ENCODE data around the gene ARHGAP20. TPM values are rescaled to one million over a fixed set of nuclear protein-coding genes. Genes with fewer than 3 reads are reported as not detected.
"Not testable (repeated sequence)": the region's sequence is repeated elsewhere in the genome, so short reads cannot be mapped to it uniquely, and the experiment has no call there.

Gene ARHGAP20
- total RNA-seq, 2 experiments from 2014 or later: not detected

DNA sequence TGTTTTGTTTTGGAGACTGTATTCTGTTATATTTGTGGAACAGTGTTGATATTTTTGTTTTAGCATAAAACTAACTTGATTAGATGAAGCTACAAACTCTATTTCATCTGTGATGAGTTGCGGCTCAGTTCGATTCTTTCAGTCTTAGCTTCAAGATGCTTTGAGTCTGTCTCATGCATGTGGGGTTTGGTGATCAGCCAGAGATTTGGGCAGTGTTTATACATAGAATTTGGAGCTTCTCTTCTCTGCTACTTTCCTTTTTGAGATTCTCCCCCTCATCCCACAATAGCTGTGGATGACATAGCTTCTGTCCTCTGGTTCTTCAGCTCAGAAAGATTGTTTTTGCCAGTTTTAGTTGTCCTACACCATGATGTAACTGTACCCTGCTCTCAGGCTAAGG, 90.4 kb downstream of the ARHGAP20 start:
- H3K27ac Mint-ChIP-seq: no peak overlapping the region
- no peaks in the 10 kb centered on the region for H3K9me3 Mint-ChIP-seq
- ChIA-PET POLR2A (no interaction called here), CTCF (no interaction called here)
- no peaks in the 10 kb centered on the region for H3K27me3 Mint-ChIP-seq
- no peak overlapping the region for H3K4me3 Mint-ChIP-seq
- H3K36me3 Mint-ChIP-seq (ENCODE audit: low read depth): no peaks in the 10 kb centered on the region
- no peaks in the 10 kb centered on the region for H3K4me1 Mint-ChIP-seq
- no peak for DNase-seq

DNA sequence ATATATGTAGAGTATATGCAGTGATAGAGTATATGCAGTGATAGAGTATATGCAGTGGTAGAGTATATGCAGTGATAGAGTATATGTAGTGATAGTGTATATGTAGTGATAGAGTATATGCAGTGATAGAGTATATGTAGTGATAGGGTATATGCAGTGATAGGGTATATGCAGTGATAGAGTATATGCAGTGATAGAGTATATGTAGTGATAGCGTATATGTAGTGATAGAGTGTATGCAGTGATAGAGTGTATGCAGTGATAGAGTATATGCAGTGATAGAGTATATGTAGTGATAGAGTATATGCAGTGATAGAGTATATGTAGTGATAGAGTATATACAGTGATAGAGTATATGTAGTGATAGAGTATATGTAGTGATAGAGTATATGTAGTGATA, 92.9 kb downstream of the ARHGAP20 start:
- H3K4me3 Mint-ChIP-seq; H3K9me3 Mint-ChIP-seq; H3K4me1 Mint-ChIP-seq; H3K36me3 Mint-ChIP-seq (ENCODE audit: low read depth); POLR2A ChIA-PET; H3K27me3 Mint-ChIP-seq; DNase-seq; H3K27ac Mint-ChIP-seq: not testable (repeated sequence)
- CTCF ChIA-PET: interaction anchor here (0.7 kb wide), 1 partner anchor 1053 kb away, joined by 3 read pairs; no protein-coding TSS in a partner anchor

DNA sequence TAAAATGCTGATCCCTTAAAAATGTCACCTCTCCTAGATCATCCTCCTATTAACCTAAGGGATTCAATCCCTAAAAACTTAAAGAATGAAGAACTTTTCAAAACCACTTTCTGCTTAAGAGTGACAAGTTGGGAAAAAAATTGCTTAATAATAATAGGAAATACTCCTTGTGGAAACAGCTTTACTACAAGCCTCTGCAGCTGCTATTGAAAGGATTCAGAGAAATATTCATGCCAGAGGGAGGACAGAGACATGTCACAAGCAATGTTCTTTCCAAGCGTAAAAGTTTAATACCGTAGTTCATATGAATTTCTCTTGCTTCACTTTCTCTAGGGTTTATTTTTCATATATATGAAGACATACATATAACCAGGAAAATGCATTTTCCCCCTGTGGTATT, 98.2 kb downstream of the ARHGAP20 start:
- H3K36me3 Mint-ChIP-seq (ENCODE audit: low read depth): no peaks in the 10 kb centered on the region
- no peaks in the 10 kb centered on the region for H3K4me1 Mint-ChIP-seq
- H3K4me3 Mint-ChIP-seq: no peak overlapping the region
- POLR2A ChIA-PET: no interaction called here
- no peak for DNase-seq
- CTCF ChIA-PET: no interaction called here
- H3K27ac Mint-ChIP-seq: no peak overlapping the region
- no peaks in the 10 kb centered on the region for H3K9me3 Mint-ChIP-seq
- H3K27me3 Mint-ChIP-seq: peaks cover 6% of the 10 kb centered on the region

DNA sequence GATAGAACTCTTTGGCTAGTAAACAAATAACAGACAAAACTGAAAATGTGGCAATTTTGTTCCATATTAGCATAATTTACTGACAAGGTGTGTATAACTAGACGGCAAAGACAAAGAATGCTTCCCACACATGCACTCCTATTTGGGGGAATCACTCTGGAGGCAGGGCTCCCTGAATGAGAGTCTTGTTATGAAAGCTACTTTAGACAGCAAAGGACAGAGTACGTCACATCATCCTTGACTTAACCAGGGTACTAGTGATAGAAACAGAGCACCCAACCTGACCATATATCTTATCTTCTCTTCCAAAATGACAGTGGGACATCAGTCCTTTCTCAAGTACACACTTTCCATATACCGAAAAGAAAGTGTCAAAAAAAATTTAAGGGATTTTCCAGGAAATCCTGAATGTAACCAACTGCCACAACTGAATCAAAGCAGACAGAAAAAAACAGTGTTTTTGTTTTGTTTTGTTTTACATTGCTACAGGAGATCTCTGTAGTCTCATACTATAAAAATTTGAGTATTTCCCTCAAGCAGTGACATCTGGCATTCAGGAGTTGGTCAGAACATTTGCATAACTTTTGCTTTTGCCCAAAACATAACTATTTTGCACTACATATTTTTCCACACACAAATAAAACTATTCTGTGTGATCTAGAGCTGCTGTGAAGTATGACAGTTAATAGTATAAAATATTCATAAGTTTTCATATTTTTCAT, 98.9 kb downstream of the ARHGAP20 start:
- Mint-ChIP-seq H3K9me3 (no peaks in the 10 kb centered on the region), H3K4me3 (no peak overlapping the region), H3K4me1 (no peaks in the 10 kb centered on the region), H3K36me3 (ENCODE audit: low read depth) (no peaks in the 10 kb centered on the region), H3K27ac (no peak overlapping the region), H3K27me3 (peaks cover 6% of the 10 kb centered on the region)
- CTCF ChIA-PET: no interaction called here
- POLR2A ChIA-PET: no interaction called here
- no peak for DNase-seq

DNA sequence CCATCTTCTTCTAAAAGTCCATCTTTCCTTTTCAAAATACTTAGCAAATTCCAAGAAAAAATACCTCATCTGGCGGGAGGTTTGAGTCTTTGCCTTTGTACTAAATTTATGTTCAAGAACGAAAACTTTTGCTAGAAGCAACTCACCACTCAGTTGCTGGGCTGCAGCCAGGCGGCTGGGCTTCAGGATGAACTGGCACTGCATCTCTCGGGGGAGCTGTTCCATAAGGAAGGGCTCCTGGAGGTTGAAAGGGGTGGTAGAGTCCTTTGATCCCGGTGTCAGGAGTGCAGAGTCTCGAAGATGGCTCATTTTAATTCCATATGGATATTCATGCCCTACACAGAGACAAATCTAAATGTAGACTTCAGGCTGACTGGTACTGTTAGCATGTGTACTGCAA, 105.8 kb downstream of the ARHGAP20 start:
- H3K27ac Mint-ChIP-seq: no peak overlapping the region
- no peaks in the 10 kb centered on the region for H3K9me3 Mint-ChIP-seq
- peaks cover 17% of the 10 kb centered on the region for H3K27me3 Mint-ChIP-seq
- no peak overlapping the region for H3K4me3 Mint-ChIP-seq
- DNase-seq: no peak
- POLR2A ChIA-PET: no interaction called here
- no peaks in the 10 kb centered on the region for H3K4me1 Mint-ChIP-seq
- no peaks in the 10 kb centered on the region for H3K36me3 Mint-ChIP-seq (ENCODE audit: low read depth)
- CTCF ChIA-PET: no interaction called here

DNA sequence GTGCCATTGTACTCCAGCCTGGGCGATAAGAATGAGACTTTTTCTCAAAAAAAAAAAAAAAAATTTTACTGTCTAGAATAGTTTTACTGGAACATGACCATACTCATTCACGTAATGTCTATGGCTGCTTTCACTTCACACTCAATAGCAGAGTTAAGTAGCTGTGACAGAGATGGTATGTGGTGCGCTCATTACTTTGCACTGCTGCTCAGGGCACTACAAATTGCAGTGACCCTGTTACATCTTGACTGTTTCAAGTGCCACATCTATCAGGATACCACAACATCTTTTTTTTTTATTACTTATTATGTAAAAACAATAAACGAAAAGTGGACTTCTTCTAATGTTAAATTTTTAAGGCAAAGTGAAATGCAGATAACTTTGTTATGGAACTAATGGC, 110.3 kb downstream of the ARHGAP20 start:
- ChIA-PET POLR2A (no interaction called here), CTCF (interaction anchor here (0.6 to 0.7 kb wide), 3 partner anchors 46 to 221 kb away, joined by 3 to 4 read pairs (median 3); no protein-coding TSS in a partner anchor)
- Mint-ChIP-seq H3K27ac (no peak overlapping the region), H3K9me3 (no peaks in the 10 kb centered on the region), H3K4me3 (no peak overlapping the region), H3K36me3 (ENCODE audit: low read depth) (no peaks in the 10 kb centered on the region), H3K4me1 (no peaks in the 10 kb centered on the region), H3K27me3 (peaks cover 9% of the 10 kb centered on the region)
- DNase-seq: no peak

DNA sequence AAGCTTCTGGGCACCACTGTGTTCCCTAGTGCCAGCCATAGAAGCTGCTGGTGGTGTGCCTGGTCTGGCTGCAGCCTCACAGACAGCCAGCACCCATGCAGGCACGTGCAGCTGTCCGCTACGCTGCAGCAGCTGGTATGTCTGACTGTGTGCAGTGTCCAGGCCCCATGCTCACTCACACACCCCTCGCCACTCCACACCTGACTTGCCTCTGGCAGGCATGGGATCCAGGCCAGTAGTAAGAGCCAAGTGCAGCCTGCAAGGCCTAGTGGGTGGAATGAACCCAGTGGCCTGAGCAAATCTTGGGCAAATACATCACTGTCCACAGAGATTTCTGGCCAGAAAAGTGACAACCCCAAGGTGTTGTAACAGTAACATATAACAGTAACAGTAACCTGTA, 111.9 kb downstream of the ARHGAP20 start:
- DNase-seq: no peak
- POLR2A ChIA-PET: no interaction called here
- H3K27me3 Mint-ChIP-seq: peaks cover 4% of the 10 kb centered on the region
- H3K4me1 Mint-ChIP-seq: no peaks in the 10 kb centered on the region
- H3K27ac Mint-ChIP-seq: no peak overlapping the region
- CTCF ChIA-PET: no interaction called here
- H3K36me3 Mint-ChIP-seq (ENCODE audit: low read depth): no peaks in the 10 kb centered on the region
- H3K9me3 Mint-ChIP-seq: no peaks in the 10 kb centered on the region
- no peak overlapping the region for H3K4me3 Mint-ChIP-seq

DNA sequence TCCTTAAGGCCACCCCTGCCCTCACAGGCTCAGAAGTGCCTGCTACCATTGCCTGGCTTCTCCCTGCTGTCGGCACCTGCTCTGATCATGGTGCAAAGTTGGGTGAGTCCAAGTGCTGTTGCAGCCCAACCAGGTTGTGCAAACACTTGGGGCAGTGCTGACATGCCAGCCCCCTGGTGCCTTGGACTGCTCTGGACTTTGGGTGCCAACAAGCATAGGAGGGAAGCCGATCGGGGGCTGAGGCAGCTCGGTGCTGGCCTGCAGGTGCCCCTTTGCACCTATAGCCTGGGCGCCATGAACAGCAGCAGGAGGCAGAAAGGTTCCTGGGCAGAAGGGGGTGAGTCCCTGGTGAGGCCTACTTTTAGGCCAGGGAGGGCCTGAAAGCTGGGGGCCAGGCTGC, 113.0 kb downstream of the ARHGAP20 start:
- no peak for DNase-seq
- POLR2A ChIA-PET: no interaction called here
- no peaks in the 10 kb centered on the region for H3K4me1 Mint-ChIP-seq
- H3K27me3 Mint-ChIP-seq: no peaks in the 10 kb centered on the region
- CTCF ChIA-PET: no interaction called here
- no peaks in the 10 kb centered on the region for H3K9me3 Mint-ChIP-seq
- H3K4me3 Mint-ChIP-seq: no peak overlapping the region
- H3K27ac Mint-ChIP-seq: no peak overlapping the region
- H3K36me3 Mint-ChIP-seq (ENCODE audit: low read depth): no peaks in the 10 kb centered on the region

DNA sequence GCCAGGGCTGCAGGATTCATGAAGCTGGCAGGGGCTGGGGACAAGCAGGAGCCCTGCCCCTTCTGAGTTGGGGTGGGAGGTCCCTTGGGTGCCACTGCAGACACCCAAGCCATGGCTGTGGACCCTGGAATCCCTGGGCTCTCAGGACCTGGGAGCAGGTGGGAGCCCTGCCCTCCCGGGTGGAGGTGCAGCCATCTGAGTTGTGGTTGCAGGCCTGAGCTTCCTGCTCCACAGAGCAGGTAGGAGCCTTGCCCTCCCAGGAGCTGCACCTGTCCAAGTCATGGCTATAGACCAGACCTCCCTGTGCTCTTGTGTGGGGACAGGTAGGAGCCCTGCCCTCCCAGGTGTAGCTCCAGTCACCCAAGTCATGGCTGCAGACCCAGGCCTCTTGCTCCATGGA, 113.5 kb downstream of the ARHGAP20 start:
- no peaks in the 10 kb centered on the region for H3K27me3 Mint-ChIP-seq
- CTCF ChIA-PET: no interaction called here

DNA sequence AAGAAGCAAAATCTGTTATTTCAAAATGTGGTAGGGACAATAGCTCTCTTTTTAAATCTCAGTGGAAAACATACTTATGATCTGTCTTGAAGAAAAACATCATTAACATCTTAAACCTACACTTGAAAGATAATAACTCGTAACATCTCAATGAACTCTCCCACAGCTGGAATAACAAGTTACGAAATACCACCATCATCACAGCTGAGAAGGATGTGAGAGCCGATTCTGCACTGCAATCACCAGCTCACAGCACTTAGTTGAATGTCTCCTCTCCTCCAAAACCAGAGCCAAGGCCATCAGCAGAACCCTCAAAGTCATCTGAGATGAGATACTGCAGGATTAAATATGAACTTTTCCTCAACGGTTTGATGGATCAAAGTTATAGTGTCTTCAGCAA, 124.3 kb downstream of the ARHGAP20 start:
- no peaks in the 10 kb centered on the region for H3K9me3 Mint-ChIP-seq
- no peaks in the 10 kb centered on the region for H3K4me1 Mint-ChIP-seq
- H3K4me3 Mint-ChIP-seq: no peak overlapping the region
- ChIA-PET CTCF (interaction anchor here (0.8 kb wide), 1 partner anchor 14 kb away, joined by 3 read pairs; no protein-coding TSS in a partner anchor), POLR2A (no interaction called here)
- H3K27ac Mint-ChIP-seq: no peak overlapping the region
- no peak for DNase-seq
- peaks cover 13% of the 10 kb centered on the region for H3K27me3 Mint-ChIP-seq
- no peaks in the 10 kb centered on the region for H3K36me3 Mint-ChIP-seq (ENCODE audit: low read depth)

More for the DNA sequence above, 113.5 kb downstream of the ARHGAP20 start:
- POLR2A ChIA-PET: no interaction called here
- no peak for DNase-seq
- Mint-ChIP-seq H3K4me3 (no peak overlapping the region), H3K36me3 (ENCODE audit: low read depth) (no peaks in the 10 kb centered on the region), H3K4me1 (no peaks in the 10 kb centered on the region), H3K27ac (no peak overlapping the region), H3K9me3 (no peaks in the 10 kb centered on the region)

DNA sequence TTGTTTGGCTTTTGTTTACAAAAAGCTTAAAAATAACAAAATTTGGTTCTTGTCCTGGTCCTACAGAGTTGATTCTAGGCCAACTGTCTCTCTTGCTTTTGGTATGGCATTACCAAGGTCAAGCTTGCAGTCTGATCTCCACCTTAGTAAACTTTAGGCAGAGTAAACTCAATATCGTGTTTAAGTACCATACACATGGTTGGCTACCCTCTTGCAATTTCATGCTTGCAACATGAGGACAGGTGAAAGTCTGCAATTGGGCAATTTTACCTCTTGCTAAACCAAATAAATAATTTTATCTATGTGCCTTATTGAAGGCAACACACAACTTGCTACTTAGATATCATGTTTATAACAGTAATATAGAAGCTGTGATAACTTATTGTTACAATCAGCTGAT, 125.1 kb downstream of the ARHGAP20 start:
- ChIA-PET POLR2A (no interaction called here), CTCF (interaction anchor here (0.8 kb wide), 1 partner anchor 13 kb away, joined by 3 read pairs; no protein-coding TSS in a partner anchor)
- DNase-seq: no peak
- no peaks in the 10 kb centered on the region for H3K4me1 Mint-ChIP-seq
- H3K36me3 Mint-ChIP-seq (ENCODE audit: low read depth): no peaks in the 10 kb centered on the region
- no peak overlapping the region for H3K4me3 Mint-ChIP-seq
- no peaks in the 10 kb centered on the region for H3K9me3 Mint-ChIP-seq
- H3K27ac Mint-ChIP-seq: no peak overlapping the region
- H3K27me3 Mint-ChIP-seq: peaks cover 9% of the 10 kb centered on the region

DNA sequence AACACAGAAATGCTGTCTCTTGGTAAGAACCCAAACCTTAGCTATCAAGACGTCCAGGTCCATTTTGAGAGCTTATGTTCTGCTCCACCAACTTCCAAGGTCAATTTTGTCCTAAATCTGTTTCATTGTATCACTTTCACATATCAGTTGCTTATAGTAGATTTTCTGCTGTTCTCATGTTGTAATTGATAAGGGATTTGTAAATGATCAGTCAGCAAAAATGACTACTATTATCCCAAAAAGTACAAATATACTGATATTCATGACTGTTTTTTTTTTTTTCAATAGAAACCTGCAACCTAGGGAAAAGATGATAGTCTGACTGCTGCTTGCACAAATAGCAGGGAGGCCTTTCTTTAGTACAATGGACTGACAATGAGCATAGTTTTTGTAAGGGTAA, 128.1 kb downstream of the ARHGAP20 start:
- H3K27me3 Mint-ChIP-seq: peaks cover 9% of the 10 kb centered on the region
- DNase-seq: no peak
- no peaks in the 10 kb centered on the region for H3K4me1 Mint-ChIP-seq
- CTCF ChIA-PET: no interaction called here
- POLR2A ChIA-PET: no interaction called here
- no peak overlapping the region for H3K4me3 Mint-ChIP-seq
- H3K27ac Mint-ChIP-seq: no peak overlapping the region
- H3K36me3 Mint-ChIP-seq (ENCODE audit: low read depth): no peaks in the 10 kb centered on the region
- H3K9me3 Mint-ChIP-seq: no peaks in the 10 kb centered on the region

DNA sequence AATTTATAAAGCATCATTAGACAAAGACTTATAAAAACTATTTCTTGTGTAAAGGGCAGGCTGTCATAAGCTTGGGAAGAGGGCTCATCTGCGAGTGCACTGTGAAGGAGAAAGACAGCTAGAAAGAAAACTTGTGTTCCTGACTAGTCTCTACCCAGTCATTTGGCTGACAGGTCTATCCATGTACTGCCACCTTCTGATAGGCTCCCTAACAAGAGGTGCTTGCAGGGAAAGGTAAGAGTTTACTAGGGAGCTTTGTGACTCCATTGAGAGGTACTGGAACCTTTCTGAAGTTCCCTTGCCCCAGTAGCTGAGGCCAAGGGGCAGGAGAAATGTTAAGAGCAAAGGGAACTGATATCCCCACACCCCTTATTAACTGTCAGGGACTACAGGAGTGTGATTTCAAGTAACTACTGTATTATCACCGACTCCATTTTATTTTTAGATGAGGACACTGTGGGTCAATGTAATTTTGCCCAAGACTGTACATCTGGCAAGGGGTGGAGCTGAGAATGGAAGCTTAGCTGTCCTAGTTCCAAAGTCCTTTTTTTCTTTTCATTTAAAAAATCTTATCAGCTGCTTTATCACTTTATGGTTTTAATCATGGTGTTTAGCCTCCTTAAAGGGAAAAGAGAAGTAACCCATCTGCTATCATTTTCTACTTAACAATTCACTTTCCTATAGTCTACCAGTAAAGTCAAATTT, 129.4 kb downstream of the ARHGAP20 start:
- POLR2A ChIA-PET: no interaction called here
- CTCF ChIA-PET: no interaction called here
- Mint-ChIP-seq H3K27me3 (peaks cover 6% of the 10 kb centered on the region), H3K4me3 (no peak overlapping the region), H3K27ac (no peak overlapping the region), H3K4me1 (no peaks in the 10 kb centered on the region), H3K9me3 (no peaks in the 10 kb centered on the region), H3K36me3 (ENCODE audit: low read depth) (no peaks in the 10 kb centered on the region)
- DNase-seq: no peak

DNA sequence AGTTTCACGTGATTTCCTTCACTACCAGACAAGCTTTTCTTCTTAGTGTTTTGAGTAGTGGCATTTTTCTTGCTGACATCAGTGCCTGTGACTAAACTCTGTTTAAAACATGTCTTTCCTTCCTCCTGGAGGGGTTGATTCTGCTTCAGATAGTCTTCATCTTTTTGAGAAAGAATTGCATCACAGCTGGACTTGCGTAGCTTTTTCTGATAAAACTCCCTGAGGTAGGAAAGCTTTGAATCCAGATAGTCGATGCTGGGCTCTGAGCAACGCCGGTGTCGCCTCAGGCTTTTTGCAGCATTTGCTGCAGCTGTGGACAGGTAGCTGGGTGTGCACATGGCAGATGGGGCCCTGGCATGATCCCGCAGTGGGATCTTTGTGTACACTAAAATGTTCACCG, 131.7 kb downstream of the ARHGAP20 start:
- H3K9me3 Mint-ChIP-seq: no peaks in the 10 kb centered on the region
- H3K4me1 Mint-ChIP-seq: no peaks in the 10 kb centered on the region
- POLR2A ChIA-PET: no interaction called here
- H3K4me3 Mint-ChIP-seq: no peak overlapping the region
- H3K27me3 Mint-ChIP-seq: peaks cover 2% of the 10 kb centered on the region
- H3K27ac Mint-ChIP-seq: no peak overlapping the region
- CTCF ChIA-PET: interaction anchor here (1.3 kb wide), 1 partner anchor 132 kb away, joined by 3 read pairs; the partner anchor contains the start of gene ARHGAP20
- DNase-seq: no peak
- no peaks in the 10 kb centered on the region for H3K36me3 Mint-ChIP-seq (ENCODE audit: low read depth)
